Activated CD4-positive, alpha-beta T cell treated with anti-CD3 and anti-CD28 coated beads, Interleukin-2, amount 50 U/mL, for 1 hour (primary cell): ENCODE measurements around the gene MMP10.

Source experiments
- DNase-seq: peaks from one replicate; pipeline ENCODE4 v3.0.0-alpha.2; 2020

MMP10 gene

GRCh38 chr11:102722821-102723220 is 57.6 kb downstream of the MMP10 start:
- no peak for DNase-seq
